A673 (cell line): ENCODE results near the gene GPR62. TPM values are rescaled to one million over a fixed set of nuclear protein-coding genes. Genes with fewer than 3 reads are reported as not detected.
"Not testable (repeated sequence)": the region's sequence is repeated elsewhere in the genome, so short reads cannot be mapped to it uniquely, and the experiment has no call there.

Source experiments
- BruUV-seq: library from RNA; stranded (reverse); fragments of 400-500 nt; replicated peaks from 2 replicates; lab custom pipeline; 2021; lab: Mats Ljungman, UMichigan
- CTCF ChIA-PET: fragments of 300-600 bp; sonication (Branson Sonifier 250); formaldehyde crosslinking; loops from one replicate; lab custom pipeline; 2022; ENCODE audit warnings: antibody characterized with exemption; lab: Charles Lee
- POLR2A ChIA-PET: fragments of 300-600 bp; sonication (Branson Sonifier 250); formaldehyde crosslinking; loops from one replicate; lab custom pipeline; 2022; ENCODE audit warnings: antibody characterized with exemption; ENCODE audit not compliant: low non-redundant PET; lab: Charles Lee
- DNase-seq: peaks from one replicate; pipeline ENCODE4 v3.0.0-alpha.2; 2015; ENCODE audit warnings: low spot score
- H3K27ac ChIP-seq: fragments of 200-600 bp; sonication (generic); 2 replicates; pipeline ENCODE4 v1.5.1; 2016; ENCODE audit warnings: mixed run types, low read depth, mild to moderate bottlenecking, mixed read lengths, antibody characterized with exemption, low read length; ENCODE audit not compliant: poor library complexity, severe bottlenecking
- H3K27me3 ChIP-seq: fragments of 200-600 bp; sonication (generic); replicated peaks from 2 replicates; pipeline ENCODE4 v1.6.1; 2017; ENCODE audit warnings: mixed run types, low read depth, mild to moderate bottlenecking, mixed read lengths, antibody characterized with exemption, low read length; ENCODE audit not compliant: insufficient read depth, poor library complexity
- H3K36me3 ChIP-seq: fragments of 200-600 bp; sonication (generic); 2 replicates; pipeline ENCODE4 v1.6.1; 2016; ENCODE audit warnings: mixed run types, mild to moderate bottlenecking, mixed read lengths, antibody characterized with exemption, low read length; ENCODE audit not compliant: insufficient read depth, poor library complexity, severe bottlenecking
- H3K4me1 ChIP-seq: fragments of 200-600 bp; sonication (generic); 2 replicates; pipeline ENCODE4 v1.6.1; 2017; ENCODE audit warnings: mixed run types, mild to moderate bottlenecking, mixed read lengths, antibody characterized with exemption, low read length; ENCODE audit not compliant: insufficient read depth, poor library complexity, severe bottlenecking
- H3K4me3 ChIP-seq: fragments of 200-600 bp; sonication (generic); 2 replicates; pipeline ENCODE4 v1.5.1; 2016; ENCODE audit warnings: low read depth, mixed run types, mild to moderate bottlenecking, mixed read lengths, low read length; ENCODE audit not compliant: poor library complexity, severe bottlenecking
- H3K9me3 ChIP-seq: fragments of 200-600 bp; sonication (generic); 2 replicates; pipeline ENCODE4 v1.6.1; 2016; ENCODE audit warnings: mixed run types, low read depth, mild to moderate bottlenecking, mixed read lengths, antibody characterized with exemption, low read length; ENCODE audit not compliant: poor library complexity, severe bottlenecking
- EZH2 ChIP-seq: fragments of 200-600 bp; sonication (generic); IDR thresholded peaks from 2 replicates; pipeline ENCODE4 v1.6.1; 2017; ENCODE audit warnings: borderline replicate concordance, low read depth, mild to moderate bottlenecking, mixed read lengths, antibody characterized with exemption, low read length; ENCODE audit not compliant: poor library complexity, severe bottlenecking
- intact Hi-C: fragments of 100-400 bp; cut with micrococcal nuclease; formaldehyde crosslinking; loops from one replicate; pipeline ENCODE4 v1.10.0; 2022; ENCODE audit not compliant: unreplicated experiment
- total RNA-seq: library from RNA; stranded (reverse); gene quantifications from 2 replicates; pipeline ENCODE4 v1.2.3, GENCODE V29; 2021
- TF ChIP-seq, protein P1 (sequence below): fragments of 300-800, 200-600 bp; sonication (generic); conservative IDR thresholded peaks from 2 replicates; pipeline ENCODE4 v1.5.1; 2017; ENCODE audit warnings: low read depth, mild to moderate bottlenecking, antibody characterized with exemption, low read length, moderate library complexity, mixed read lengths

Gene GPR62
- total RNA-seq, 1 experiment from 2014 or later = not detected

DNA sequence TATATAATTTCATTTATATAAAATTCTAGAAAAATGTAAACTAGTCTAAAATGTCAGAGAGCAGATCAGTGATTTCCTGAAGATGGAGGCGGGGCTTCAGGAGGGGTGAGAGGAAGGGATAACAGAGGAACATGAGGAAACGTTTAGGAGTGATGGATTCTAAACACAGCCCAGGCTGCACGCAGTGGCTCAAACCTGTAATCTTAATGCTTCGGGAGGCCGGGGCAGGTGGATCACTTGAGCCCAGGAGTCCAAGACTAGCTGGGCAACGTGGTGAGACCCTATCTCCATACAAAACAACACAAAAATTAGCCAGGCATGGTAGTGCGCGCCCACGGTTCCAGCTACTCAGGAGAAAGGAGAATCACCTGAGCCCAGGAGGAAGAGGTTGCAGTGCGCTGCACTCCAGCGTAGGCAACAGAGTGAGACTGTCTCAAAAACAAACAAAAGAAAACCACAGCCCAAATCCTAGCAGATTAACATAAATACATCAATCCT, 34.1 kb upstream of the GPR62 start:
- intact Hi-C loops = no loop called here
- no peaks in the 10 kb centered on the region for H3K4me1 ChIP-seq
- no peak overlapping the region for H3K4me3 ChIP-seq
- TF ChIP-seq EZH2 = no peak
- TF ChIP-seq, protein P1, sequence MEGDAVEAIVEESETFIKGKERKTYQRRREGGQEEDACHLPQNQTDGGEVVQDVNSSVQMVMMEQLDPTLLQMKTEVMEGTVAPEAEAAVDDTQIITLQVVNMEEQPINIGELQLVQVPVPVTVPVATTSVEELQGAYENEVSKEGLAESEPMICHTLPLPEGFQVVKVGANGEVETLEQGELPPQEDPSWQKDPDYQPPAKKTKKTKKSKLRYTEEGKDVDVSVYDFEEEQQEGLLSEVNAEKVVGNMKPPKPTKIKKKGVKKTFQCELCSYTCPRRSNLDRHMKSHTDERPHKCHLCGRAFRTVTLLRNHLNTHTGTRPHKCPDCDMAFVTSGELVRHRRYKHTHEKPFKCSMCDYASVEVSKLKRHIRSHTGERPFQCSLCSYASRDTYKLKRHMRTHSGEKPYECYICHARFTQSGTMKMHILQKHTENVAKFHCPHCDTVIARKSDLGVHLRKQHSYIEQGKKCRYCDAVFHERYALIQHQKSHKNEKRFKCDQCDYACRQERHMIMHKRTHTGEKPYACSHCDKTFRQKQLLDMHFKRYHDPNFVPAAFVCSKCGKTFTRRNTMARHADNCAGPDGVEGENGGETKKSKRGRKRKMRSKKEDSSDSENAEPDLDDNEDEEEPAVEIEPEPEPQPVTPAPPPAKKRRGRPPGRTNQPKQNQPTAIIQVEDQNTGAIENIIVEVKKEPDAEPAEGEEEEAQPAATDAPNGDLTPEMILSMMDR = no peak
- CTCF ChIA-PET = no interaction called here
- no TSS peak for BruUV-seq
- no peaks in the 10 kb centered on the region for H3K9me3 ChIP-seq
- DNase-seq = no peak
- H3K36me3 ChIP-seq = no peaks in the 10 kb centered on the region
- H3K27me3 ChIP-seq = no peaks in the 10 kb centered on the region
- POLR2A ChIA-PET = no interaction called here
- no peak overlapping the region for H3K27ac ChIP-seq

DNA sequence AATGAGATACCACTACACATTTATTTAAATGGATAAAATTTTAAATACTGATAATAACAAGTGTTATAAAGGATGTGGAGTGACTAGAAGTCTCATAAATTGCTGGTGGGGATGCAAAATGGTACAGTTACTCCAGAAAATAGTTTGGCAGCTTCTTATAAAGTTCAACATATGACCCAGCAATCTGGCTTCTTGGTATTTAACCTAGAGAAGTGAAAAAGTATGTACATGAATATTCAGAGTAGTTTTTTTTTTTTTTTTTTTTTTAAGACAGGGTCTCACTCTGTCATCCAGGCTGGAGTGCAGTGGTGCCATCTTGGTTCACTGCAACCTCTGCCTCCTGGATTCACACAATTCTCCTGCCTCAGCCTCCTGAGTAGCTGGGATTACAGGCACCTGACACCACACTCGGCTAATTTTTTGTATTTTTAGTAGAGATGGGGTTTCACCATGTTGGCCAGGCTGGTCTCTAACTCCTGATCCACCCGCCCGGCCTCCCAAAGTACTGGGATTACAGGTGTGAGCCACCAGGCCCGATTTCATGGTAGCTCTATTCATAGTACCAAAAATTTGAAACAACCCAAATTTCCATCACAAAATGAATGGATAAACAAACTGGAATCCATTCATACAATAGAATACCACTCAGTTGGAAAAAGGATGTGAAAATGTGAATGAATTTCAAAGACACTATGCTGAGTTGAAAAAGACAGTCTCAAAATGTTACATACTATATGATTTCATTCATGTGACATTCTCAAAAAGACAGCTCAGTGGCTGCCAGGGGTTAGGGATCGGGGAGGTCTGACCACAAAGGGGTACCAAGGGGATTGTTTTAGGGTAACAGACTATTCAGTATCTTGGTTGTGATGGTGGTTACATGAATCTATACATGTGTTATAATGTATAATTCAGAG, 27.9 kb upstream of the GPR62 start:
- intact Hi-C loops = no loop called here
- Histone ChIP-seq H3K36me3 (no peaks in the 10 kb centered on the region), H3K4me3 (no peak overlapping the region), H3K9me3 (no peaks in the 10 kb centered on the region), H3K27me3 (no peaks in the 10 kb centered on the region), H3K27ac (no peak overlapping the region), H3K4me1 (no peaks in the 10 kb centered on the region)
- TF ChIP-seq, protein P1 = no peak
- TF ChIP-seq EZH2 = no peak
- CTCF ChIA-PET = no interaction called here
- DNase-seq = no peak
- POLR2A ChIA-PET = no interaction called here
- no TSS peak for BruUV-seq

DNA sequence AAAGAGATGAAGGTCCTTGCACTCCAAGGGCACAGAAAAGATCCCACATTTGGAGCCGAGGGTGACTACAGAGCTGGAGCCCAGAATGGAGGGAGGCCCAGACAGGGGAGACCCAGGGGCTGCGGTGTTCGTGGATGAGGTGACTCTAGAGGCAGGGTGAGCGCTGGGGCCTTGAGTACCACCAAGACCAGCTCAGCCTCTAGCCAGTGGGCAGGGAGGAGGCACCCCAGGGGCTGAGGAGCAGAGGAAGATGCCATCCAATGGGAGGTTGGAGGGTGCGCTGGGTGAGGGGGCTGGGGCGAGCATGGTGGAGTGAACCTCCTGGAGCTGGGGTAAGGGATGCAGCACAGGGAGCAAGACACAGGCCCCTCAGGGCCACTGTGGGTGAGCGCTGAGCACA, 26.7 kb upstream of the GPR62 start:
- TF ChIP-seq EZH2 = no peak
- TF ChIP-seq, protein P1 = no peak
- no peaks in the 10 kb centered on the region for H3K4me1 ChIP-seq
- ChIA-PET CTCF (no interaction called here), POLR2A (no interaction called here)
- H3K27me3 ChIP-seq = no peaks in the 10 kb centered on the region
- BruUV-seq = no TSS peak
- H3K9me3 ChIP-seq = no peaks in the 10 kb centered on the region
- no peak overlapping the region for H3K4me3 ChIP-seq
- H3K36me3 ChIP-seq = no peaks in the 10 kb centered on the region
- H3K27ac ChIP-seq = no peak overlapping the region
- intact Hi-C loops = no loop called here
- DNase-seq = no peak

DNA sequence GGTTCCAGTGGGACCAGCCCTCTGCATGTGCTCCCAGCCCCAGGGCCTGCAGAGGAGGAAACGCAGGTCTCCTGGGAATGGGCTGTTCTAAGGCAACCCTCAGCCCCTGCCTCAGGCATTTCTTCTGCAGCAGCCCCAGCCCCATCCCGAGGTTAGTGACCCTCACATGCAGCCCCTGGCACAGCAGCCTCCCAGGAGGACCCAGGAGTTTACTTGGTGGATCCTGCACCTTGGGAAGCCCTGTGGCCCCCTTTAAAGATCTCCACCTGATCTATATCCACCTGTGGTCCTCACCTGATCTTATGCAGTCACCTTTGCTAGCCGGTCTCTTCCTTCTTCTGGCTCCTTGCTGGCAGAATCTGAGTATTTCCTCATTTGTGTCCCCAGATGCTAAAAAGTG, 26.2 kb upstream of the GPR62 start:
- H3K27ac ChIP-seq, POLR2A ChIA-PET, H3K27me3 ChIP-seq, H3K9me3 ChIP-seq, H3K36me3 ChIP-seq, H3K4me1 ChIP-seq, CTCF ChIA-PET, H3K4me3 ChIP-seq, DNase-seq, BruUV-seq, intact Hi-C loops: not testable (repeated sequence)
